Stomach smooth muscle (tissue), 2 donors: ENCODE results near the gene ZMYM5.
"Not testable (repeated sequence)": the region's sequence is repeated elsewhere in the genome, so short reads cannot be mapped to it uniquely, and the experiment has no call there.

Source experiments
- H3K27ac ChIP-seq: one replicate; pipeline ENCODE4 v1.7.0; 2013; ENCODE audit warnings: mild to moderate bottlenecking, low read length, inconsistent platforms
- H3K27me3 ChIP-seq, 2 donors: one replicate each; pipeline ENCODE4 v1.7.0; 2013; ENCODE audit warnings: low read length in 2 of 2; ENCODE audit not compliant: insufficient read depth in 2 of 2, control insufficient read depth in 1 of 2
- H3K36me3 ChIP-seq, 2 donors: one replicate each; pipeline ENCODE4 v1.7.0; 2013; ENCODE audit warnings: low read length in 2 of 2; ENCODE audit not compliant: control insufficient read depth in 2 of 2, insufficient read depth in 2 of 2
- H3K4me1 ChIP-seq: one replicate; pipeline ENCODE4 v1.7.0; 2013; ENCODE audit warnings: low read length; ENCODE audit not compliant: control insufficient read depth, insufficient read depth
- H3K4me3 ChIP-seq, 2 donors: one replicate each; pipeline ENCODE4 v1.7.0; 2013; ENCODE audit warnings: low read length in 2 of 2
- H3K9ac ChIP-seq, 2 donors: one replicate each; pipeline ENCODE4 v1.7.0; 2013; ENCODE audit warnings: low read length in 2 of 2, mild to moderate bottlenecking in 1 of 2
- H3K9me3 ChIP-seq, 2 donors: one replicate each; pipeline ENCODE4 v1.7.0; 2013; ENCODE audit warnings: low read length in 2 of 2; ENCODE audit not compliant: control insufficient read depth in 2 of 2
- donor health status: healthy.
- donor health status: Pancreatic carcinoma.

The ZMYM5 gene

GRCh38 chr13:19863323-19864023 lies at the start of gene ZMYM5:
TSS of gene ZMYM5 (minus strand) at chr13:19863649. CDS start at chr13:19852180, 11,469 bp downstream.
- H3K36me3 ChIP-seq, result no peaks in the 10 kb centered on the region
- H3K9me3 ChIP-seq, result no peaks in the 10 kb centered on the region
- H3K9ac ChIP-seq, result peak within 1 kb of the TSS; percentile 91 to 95
- peak within 1 kb of the TSS; percentile 87 to 98 for H3K4me3 ChIP-seq
- H3K27me3 ChIP-seq, result no peaks in the 10 kb centered on the region
- H3K4me1 ChIP-seq, result peaks cover 6% of the 10 kb centered on the region
- H3K27ac ChIP-seq, result peak within 1 kb of the TSS; percentile 98

GRCh38 chr13:19910336-19911072 lies 47.1 kb upstream of the ZMYM5 start:
- H3K9ac ChIP-seq, result no peak overlapping the region
- no peaks in the 10 kb centered on the region for H3K4me1 ChIP-seq
- H3K27ac ChIP-seq, result no peak overlapping the region
- H3K4me3 ChIP-seq, result no peak overlapping the region
- H3K9me3 ChIP-seq, result no peaks in the 10 kb centered on the region
- no peaks in the 10 kb centered on the region for H3K27me3 ChIP-seq
- no peaks in the 10 kb centered on the region for H3K36me3 ChIP-seq

GRCh38 chr13:19908350-19908986 lies 45.0 kb upstream of the ZMYM5 start:
- H3K4me1 ChIP-seq, result no peaks in the 10 kb centered on the region
- H3K9me3 ChIP-seq, result no peaks in the 10 kb centered on the region
- no peak overlapping the region for H3K27ac ChIP-seq
- H3K36me3 ChIP-seq, result no peaks in the 10 kb centered on the region
- no peak overlapping the region for H3K4me3 ChIP-seq
- no peaks in the 10 kb centered on the region for H3K27me3 ChIP-seq
- H3K9ac ChIP-seq, result no peak overlapping the region

- not testable (repeated sequence) for H3K36me3 ChIP-seq, H3K27ac ChIP-seq, H3K9me3 ChIP-seq, H3K4me3 ChIP-seq, H3K9ac ChIP-seq, H3K4me1 ChIP-seq, H3K27me3 ChIP-seq
These were observed 42.2 kb upstream of the ZMYM5 start for GRCh38 chr13:19905487-19906195.

- no peak overlapping the region for H3K4me3 ChIP-seq
These were observed 26.6 kb upstream of the ZMYM5 start for GRCh38 chr13:19890030-19890429.

GRCh38 chr13:19888799-19889198 lies 25.4 kb upstream of the ZMYM5 start:
- H3K36me3 ChIP-seq, result no peaks in the 10 kb centered on the region
- no peak overlapping the region for H3K27ac ChIP-seq
- no peaks in the 10 kb centered on the region for H3K9me3 ChIP-seq
- H3K27me3 ChIP-seq, result no peaks in the 10 kb centered on the region
- H3K9ac ChIP-seq, result no peak overlapping the region
- H3K4me3 ChIP-seq, result no peak overlapping the region
- no peaks in the 10 kb centered on the region for H3K4me1 ChIP-seq

More at GRCh38 chr13:19890030-19890429, 26.6 kb upstream of the ZMYM5 start:
- no peak overlapping the region for H3K27ac ChIP-seq
- H3K9ac ChIP-seq, result no peak overlapping the region
- H3K36me3 ChIP-seq, result no peaks in the 10 kb centered on the region
- no peaks in the 10 kb centered on the region for H3K27me3 ChIP-seq
- H3K9me3 ChIP-seq, result no peaks in the 10 kb centered on the region
- no peaks in the 10 kb centered on the region for H3K4me1 ChIP-seq

GRCh38 chr13:19882231-19882630 lies 18.8 kb upstream of the ZMYM5 start:
- Histone ChIP-seq H3K27ac (no peak overlapping the region), H3K36me3 (no peaks in the 10 kb centered on the region)

GRCh38 chr13:19881641-19882040 lies 18.2 kb upstream of the ZMYM5 start:
- H3K9me3 ChIP-seq, result no peaks in the 10 kb centered on the region
- no peak overlapping the region for H3K27ac ChIP-seq
- no peaks in the 10 kb centered on the region for H3K27me3 ChIP-seq
- H3K4me1 ChIP-seq, result no peaks in the 10 kb centered on the region
- H3K9ac ChIP-seq, result no peak overlapping the region
- H3K4me3 ChIP-seq, result no peak overlapping the region
- H3K36me3 ChIP-seq, result no peaks in the 10 kb centered on the region

More at GRCh38 chr13:19882231-19882630, 18.8 kb upstream of the ZMYM5 start:
- Histone ChIP-seq H3K9me3 (no peaks in the 10 kb centered on the region), H3K4me1 (no peaks in the 10 kb centered on the region), H3K27me3 (no peaks in the 10 kb centered on the region), H3K9ac (no peak overlapping the region), H3K4me3 (no peak overlapping the region)

- Histone ChIP-seq H3K27me3 (no peaks in the 10 kb centered on the region), H3K9me3 (no peaks in the 10 kb centered on the region), H3K4me3 (peak overlapping the region; percentile 70 to 87), H3K4me1 (peaks cover 6% of the 10 kb centered on the region), H3K27ac (peak overlapping the region; percentile 98), H3K9ac (peak overlapping the region; percentile 77 to 83), H3K36me3 (no peaks in the 10 kb centered on the region)
These were observed 1.4 kb upstream of the ZMYM5 start for GRCh38 chr13:19864746-19865309.

- peak overlapping the region; percentile 77 to 83 for H3K9ac ChIP-seq
- no peaks in the 10 kb centered on the region for H3K27me3 ChIP-seq
- H3K4me1 ChIP-seq, result peaks cover 6% of the 10 kb centered on the region
- H3K4me3 ChIP-seq, result peak overlapping the region; percentile 70 to 87
- peak overlapping the region; percentile 98 for H3K27ac ChIP-seq
- H3K9me3 ChIP-seq, result no peaks in the 10 kb centered on the region
- no peaks in the 10 kb centered on the region for H3K36me3 ChIP-seq
These were observed 736 bp upstream of the ZMYM5 start for GRCh38 chr13:19864024-19864745.
